Hepatocyte (in vitro differentiated cells): ENCODE data around the gene RGS19.

ENCODE experiments used
- CTCF ChIP-seq: fragments of 200-600 bp; sonication (generic); IDR thresholded peaks from 2 replicates; pipeline ENCODE4 v1.5.1; 2016; ENCODE audit warnings: antibody characterized with exemption, mild to moderate bottlenecking; ENCODE audit not compliant: poor library complexity
- EZH2phosphoT487 ChIP-seq: fragments of 200-600 bp; sonication (generic); IDR thresholded peaks from one replicate; pipeline ENCODE4 v1.6.1; 2018; ENCODE audit warnings: antibody characterized with exemption, mild to moderate bottlenecking, low read depth, moderate library complexity; ENCODE audit not compliant: unreplicated experiment, severe bottlenecking

- TF ChIP-seq CTCF (no peak), EZH2phosphoT487 (no peak)
Measured at GRCh38 chr20:64069209-64069613, 10.1 kb downstream of the RGS19 start.
